ENCODE results near the gene OAS2.
"Not testable (repeated sequence)": the region's sequence is repeated elsewhere in the genome, so short reads cannot be mapped to it uniquely, and the experiment has no call there.

The OAS2 gene

GRCh38 chr12:112988224-112988623 is 9.9 kb downstream of the OAS2 start:
- ATAC-seq = peak; percentile 70
- H3K9me3 Mint-ChIP-seq = peaks cover 8% of the 10 kb centered on the region
- no peak overlapping the region for H3K4me3 Mint-ChIP-seq
- H3K4me1 Mint-ChIP-seq = peaks cover 33% of the 10 kb centered on the region
- DNase-seq (ENCODE audit: low spot score in 2 of 2) = no peak
- peaks cover 55% of the 10 kb centered on the region for H3K36me3 Mint-ChIP-seq
- peak overlapping the region; percentile 88 for H3K27ac Mint-ChIP-seq

GRCh38 chr12:112988823-112989385 is 10.6 kb downstream of the OAS2 start:
- not testable (repeated sequence) for ATAC-seq; DNase-seq (ENCODE audit: low spot score in 2 of 2); H3K9me3 Mint-ChIP-seq; H3K4me3 Mint-ChIP-seq
- H3K36me3 Mint-ChIP-seq = peaks cover 62% of the 10 kb centered on the region
- H3K4me1 Mint-ChIP-seq = peaks cover 33% of the 10 kb centered on the region
- H3K27ac Mint-ChIP-seq = peak overlapping the region; percentile 88

GRCh38 chr12:112989806-112990205 is 11.5 kb downstream of the OAS2 start:
- H3K4me3 Mint-ChIP-seq = no peak overlapping the region
- peaks cover 65% of the 10 kb centered on the region for H3K36me3 Mint-ChIP-seq
- H3K4me1 Mint-ChIP-seq = peaks cover 27% of the 10 kb centered on the region
- no peak for ATAC-seq
- peaks cover 5% of the 10 kb centered on the region for H3K9me3 Mint-ChIP-seq
- DNase-seq (ENCODE audit: low spot score in 2 of 2) = no peak
- H3K27ac Mint-ChIP-seq = peak overlapping the region; percentile 88

GRCh38 chr12:112992541-112993398 is 14.5 kb downstream of the OAS2 start:
- no peak overlapping the region for H3K4me3 Mint-ChIP-seq
- peak; percentile 31 to 81 for DNase-seq (ENCODE audit: low spot score in 2 of 2)
- peak; percentile 58 for ATAC-seq
- no peak overlapping the region for H3K27ac Mint-ChIP-seq
- no peaks in the 10 kb centered on the region for H3K9me3 Mint-ChIP-seq
- peaks cover 78% of the 10 kb centered on the region for H3K36me3 Mint-ChIP-seq
- H3K4me1 Mint-ChIP-seq = peaks cover 17% of the 10 kb centered on the region

- H3K4me1 Mint-ChIP-seq = no peaks in the 10 kb centered on the region
- H3K27ac Mint-ChIP-seq = peak overlapping the region; percentile 22
- ATAC-seq (no peak), DNase-seq (ENCODE audit: low spot score in 2 of 2) (no peak)
- no peak overlapping the region for H3K4me3 Mint-ChIP-seq
- peaks cover 78% of the 10 kb centered on the region for H3K36me3 Mint-ChIP-seq
- H3K9me3 Mint-ChIP-seq = no peaks in the 10 kb centered on the region
Observed at GRCh38 chr12:112995008-112995407, 16.7 kb downstream of the OAS2 start.

GRCh38 chr12:112996501-112996900 is 18.2 kb downstream of the OAS2 start:
- H3K36me3 Mint-ChIP-seq = peaks cover 76% of the 10 kb centered on the region

GRCh38 chr12:112997506-112997905 is 19.2 kb downstream of the OAS2 start:
- Mint-ChIP-seq H3K9me3 (no peaks in the 10 kb centered on the region), H3K4me1 (no peaks in the 10 kb centered on the region), H3K27ac (peak overlapping the region; percentile 45), H3K4me3 (no peak overlapping the region), H3K36me3 (peaks cover 75% of the 10 kb centered on the region)
- ATAC-seq (no peak), DNase-seq (ENCODE audit: low spot score in 2 of 2) (no peak)

More at GRCh38 chr12:112996501-112996900, 18.2 kb downstream of the OAS2 start:
- no peak for ATAC-seq
- Mint-ChIP-seq H3K4me1 (no peaks in the 10 kb centered on the region), H3K4me3 (no peak overlapping the region), H3K27ac (no peak overlapping the region), H3K9me3 (no peaks in the 10 kb centered on the region)
- no peak for DNase-seq (ENCODE audit: low spot score in 2 of 2)

GRCh38 chr12:112998987-112999767 is 20.9 kb downstream of the OAS2 start:
- no peak for ATAC-seq
- no peak overlapping the region for H3K4me3 Mint-ChIP-seq

GRCh38 chr12:113000433-113000832 is 22.1 kb downstream of the OAS2 start:
- DNase-seq (ENCODE audit: low spot score in 2 of 2) (no peak), ATAC-seq (no peak)
- Mint-ChIP-seq H3K9me3 (no peaks in the 10 kb centered on the region), H3K27ac (no peak overlapping the region), H3K36me3 (peaks cover 88% of the 10 kb centered on the region), H3K4me3 (no peak overlapping the region), H3K4me1 (no peaks in the 10 kb centered on the region)

More at GRCh38 chr12:112998987-112999767, 20.9 kb downstream of the OAS2 start:
- peak overlapping the region; percentile 13 for H3K27ac Mint-ChIP-seq
- no peaks in the 10 kb centered on the region for H3K4me1 Mint-ChIP-seq
- no peaks in the 10 kb centered on the region for H3K9me3 Mint-ChIP-seq
- peaks cover 81% of the 10 kb centered on the region for H3K36me3 Mint-ChIP-seq
- DNase-seq (ENCODE audit: low spot score in 2 of 2) = no peak

- DNase-seq (ENCODE audit: low spot score in 2 of 2) = no peak
- Mint-ChIP-seq H3K4me3 (no peak overlapping the region), H3K4me1 (no peaks in the 10 kb centered on the region), H3K27ac (no peak overlapping the region), H3K36me3 (peaks cover 88% of the 10 kb centered on the region), H3K9me3 (no peaks in the 10 kb centered on the region)
- ATAC-seq = no peak
Observed at GRCh38 chr12:113002155-113002554, 23.8 kb downstream of the OAS2 start.

GRCh38 chr12:113002676-113003075 is 24.4 kb downstream of the OAS2 start:
- Mint-ChIP-seq H3K9me3 (no peaks in the 10 kb centered on the region), H3K4me1 (no peaks in the 10 kb centered on the region), H3K36me3 (peaks cover 88% of the 10 kb centered on the region), H3K27ac (no peak overlapping the region), H3K4me3 (no peak overlapping the region)
- ATAC-seq (no peak), DNase-seq (ENCODE audit: low spot score in 2 of 2) (no peak)

GRCh38 chr12:113003636-113004035 is 25.3 kb downstream of the OAS2 start:
- Mint-ChIP-seq H3K36me3 (peaks cover 88% of the 10 kb centered on the region), H3K27ac (peak overlapping the region; percentile 73)

GRCh38 chr12:113005762-113006161 is 27.4 kb downstream of the OAS2 start:
- Mint-ChIP-seq H3K9me3 (peaks cover 3% of the 10 kb centered on the region), H3K4me3 (no peak overlapping the region), H3K27ac (no peak overlapping the region), H3K36me3 (peaks cover 89% of the 10 kb centered on the region), H3K4me1 (no peaks in the 10 kb centered on the region)
- DNase-seq (ENCODE audit: low spot score in 2 of 2) (no peak), ATAC-seq (no peak)

More at GRCh38 chr12:113003636-113004035, 25.3 kb downstream of the OAS2 start:
- Mint-ChIP-seq H3K4me3 (no peak overlapping the region), H3K4me1 (no peaks in the 10 kb centered on the region), H3K9me3 (no peaks in the 10 kb centered on the region)
- DNase-seq (ENCODE audit: low spot score in 2 of 2) = no peak
- ATAC-seq = no peak

- ATAC-seq (no peak), DNase-seq (ENCODE audit: low spot score in 2 of 2) (no peak)
- H3K4me3 Mint-ChIP-seq = no peak overlapping the region
- H3K4me1 Mint-ChIP-seq = no peaks in the 10 kb centered on the region
- peaks cover 6% of the 10 kb centered on the region for H3K9me3 Mint-ChIP-seq
- peaks cover 91% of the 10 kb centered on the region for H3K36me3 Mint-ChIP-seq
- no peak overlapping the region for H3K27ac Mint-ChIP-seq
Observed at GRCh38 chr12:113006206-113006605, 27.9 kb downstream of the OAS2 start.

GRCh38 chr12:113006641-113007040 is 28.3 kb downstream of the OAS2 start:
- no peak for DNase-seq (ENCODE audit: low spot score in 2 of 2)
- ATAC-seq = no peak
- peaks cover 95% of the 10 kb centered on the region for H3K36me3 Mint-ChIP-seq
- H3K27ac Mint-ChIP-seq = no peak overlapping the region
- H3K4me3 Mint-ChIP-seq = no peak overlapping the region
- H3K9me3 Mint-ChIP-seq = peaks cover 6% of the 10 kb centered on the region
- H3K4me1 Mint-ChIP-seq = no peaks in the 10 kb centered on the region

All from stimulated activated effector memory CD8-positive, alpha-beta T cell treated with anti-CD3 and anti-CD28 coated beads, Interleukin-12 subunit alpha, Interleukin-12 subunit beta, amount 100 ng/mL, for 72 hours (primary cell).